ENCODE data around the gene HTATIP2. TPM values are rescaled to one million over a fixed set of nuclear protein-coding genes. Genes with fewer than 3 reads are reported as not detected.

HTATIP2 gene
- total and polyA plus RNA-seq, 9 of the 15 experiments (the other 6 are each of a cell fraction or from before 2014, with no cell fraction given): 48.3 to 90.9 (median 64.4) TPM

DNA sequence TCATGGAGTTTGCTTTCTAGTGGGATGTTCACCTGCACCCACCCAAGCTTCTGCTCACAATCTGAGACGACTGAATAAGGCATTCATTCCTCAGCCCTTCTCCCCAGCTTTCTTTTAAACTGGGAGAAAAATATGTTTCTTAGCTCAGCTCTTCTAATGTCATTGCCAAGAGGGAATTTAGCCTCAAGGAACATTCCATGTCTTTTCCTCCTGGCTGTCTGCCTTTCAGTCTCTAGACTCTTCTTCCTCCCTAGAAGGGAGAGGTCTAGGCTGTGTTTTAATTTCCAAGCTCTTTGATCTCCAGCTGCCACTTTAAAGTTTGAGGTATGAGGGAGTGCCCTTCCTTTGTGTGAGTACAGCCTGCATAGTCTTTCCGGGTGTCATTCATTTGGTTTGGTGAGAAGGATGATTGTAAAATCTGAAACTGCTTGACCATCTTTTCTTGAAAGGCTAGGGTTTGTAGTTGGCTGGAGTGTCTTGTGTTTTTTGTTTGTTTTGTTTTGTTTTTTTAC lies 11.7 kb upstream of the HTATIP2 start:
- Histone ChIP-seq H3K9me3 (replicated peaks; ENCODE audit: control insufficient read depth, insufficient read depth, low read depth, low read length) (no peaks in the 10 kb centered on the region), H2AFZ (ENCODE audit: low read depth, low read length) (no peak overlapping the region), H3K27ac (ENCODE audit: extremely low read depth, low read depth, low read length) (no peak overlapping the region), H3K4me2 (ENCODE audit: insufficient read depth, low read length) (no peak overlapping the region), H3K9ac (ENCODE audit: insufficient read depth in 1 of 2, low read depth in 2 of 2, low read length in 2 of 2) (no peak overlapping the region), H3K27me3 (ENCODE audit: control insufficient read depth in 2 of 2, insufficient read depth in 2 of 2, low read length in 2 of 2) (no peaks in the 10 kb centered on the region), H3K4me1 (replicated peaks in 1 of 2; ENCODE audit: control insufficient read depth in 2 of 2, insufficient read depth in 2 of 2, low read length in 2 of 2) (0 out of 5 replicates have a peak, but pooled peaks cover 0 to 2% of the 10 kb centered on the region in 2 experiments), H3K4me3 (no peak overlapping the region), H3K9me1 (ENCODE audit: control insufficient read depth, insufficient read depth, low read length) (no peaks in the 10 kb centered on the region), H3K36me3 (ENCODE audit: control insufficient read depth, insufficient read depth, low read length) (no peaks in the 10 kb centered on the region), H4K20me1 (replicated peaks; ENCODE audit: control insufficient read depth, insufficient read depth, low read length) (no peaks in the 10 kb centered on the region), H3K79me2 (ENCODE audit: control insufficient read depth, insufficient read depth, low read length) (no peaks in the 10 kb centered on the region)
- intact Hi-C loops (cut with micrococcal nuclease) (no loop called here), in situ Hi-C loops (cut with MboI) (loop anchor here (10.0 kb wide), 1 partner anchor 407 kb away; no protein-coding TSS in a partner anchor)
- ATAC-seq (no peak), FAIRE-seq (no peak), DNase-seq (ENCODE audit: extremely low read depth in 1 of 4, low spot score in 3 of 4) (no peak)
- 13% methylated on average over 2 of the region's 2 CpGs for WGBS (ENCODE audit: insufficient coverage, low coverage, missing lambda C conversion rate)
- TF ChIP-seq HNRNPL (IDR thresholded peaks at IDR 0.05; ENCODE audit: low read depth, low read length) (no peak), STAG1 (CRISPR knock-in tag; IDR thresholded peaks at IDR 0.05; ENCODE audit: borderline replicate concordance) (no peak), CREBBP (IDR thresholded peaks at IDR 0.05; ENCODE audit: low read depth, low read length) (no peak), RFX7 (CRISPR knock-in tag; IDR thresholded peaks at IDR 0.05) (no peak), ZNF263 (CRISPR knock-in tag; IDR thresholded peaks at IDR 0.05; ENCODE audit: borderline replicate concordance) (no peak), PURB (CRISPR knock-in tag; IDR thresholded peaks at IDR 0.05; ENCODE audit: low read depth) (no peak), TCF7 (IDR thresholded peaks at IDR 0.05; ENCODE audit: borderline replicate concordance) (no peak), USF2 (CRISPR knock-in tag; IDR thresholded peaks at IDR 0.05) (no peak), E2F3 (CRISPR knock-in tag; IDR thresholded peaks at IDR 0.05) (no peak), ATF7 (IDR thresholded peaks at IDR 0.05) (no peak), SRSF3 (IDR thresholded peaks at IDR 0.05; ENCODE audit: insufficient read depth, low read length) (no peak), HOMEZ (CRISPR knock-in tag; IDR thresholded peaks at IDR 0.05) (no peak), ZNF316 (IDR thresholded peaks at IDR 0.05) (no peak), PHF20 (IDR thresholded peaks at IDR 0.05; ENCODE audit: partially characterized antibody) (no peak)
- TF ChIP-seq, protein P1, sequence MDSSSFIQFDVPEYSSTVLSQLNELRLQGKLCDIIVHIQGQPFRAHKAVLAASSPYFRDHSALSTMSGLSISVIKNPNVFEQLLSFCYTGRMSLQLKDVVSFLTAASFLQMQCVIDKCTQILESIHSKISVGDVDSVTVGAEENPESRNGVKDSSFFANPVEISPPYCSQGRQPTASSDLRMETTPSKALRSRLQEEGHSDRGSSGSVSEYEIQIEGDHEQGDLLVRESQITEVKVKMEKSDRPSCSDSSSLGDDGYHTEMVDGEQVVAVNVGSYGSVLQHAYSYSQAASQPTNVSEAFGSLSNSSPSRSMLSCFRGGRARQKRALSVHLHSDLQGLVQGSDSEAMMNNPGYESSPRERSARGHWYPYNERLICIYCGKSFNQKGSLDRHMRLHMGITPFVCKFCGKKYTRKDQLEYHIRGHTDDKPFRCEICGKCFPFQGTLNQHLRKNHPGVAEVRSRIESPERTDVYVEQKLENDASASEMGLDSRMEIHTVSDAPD (CRISPR knock-in tag; IDR thresholded peaks at IDR 0.05): no peak
- TF ChIP-seq, protein P2, sequence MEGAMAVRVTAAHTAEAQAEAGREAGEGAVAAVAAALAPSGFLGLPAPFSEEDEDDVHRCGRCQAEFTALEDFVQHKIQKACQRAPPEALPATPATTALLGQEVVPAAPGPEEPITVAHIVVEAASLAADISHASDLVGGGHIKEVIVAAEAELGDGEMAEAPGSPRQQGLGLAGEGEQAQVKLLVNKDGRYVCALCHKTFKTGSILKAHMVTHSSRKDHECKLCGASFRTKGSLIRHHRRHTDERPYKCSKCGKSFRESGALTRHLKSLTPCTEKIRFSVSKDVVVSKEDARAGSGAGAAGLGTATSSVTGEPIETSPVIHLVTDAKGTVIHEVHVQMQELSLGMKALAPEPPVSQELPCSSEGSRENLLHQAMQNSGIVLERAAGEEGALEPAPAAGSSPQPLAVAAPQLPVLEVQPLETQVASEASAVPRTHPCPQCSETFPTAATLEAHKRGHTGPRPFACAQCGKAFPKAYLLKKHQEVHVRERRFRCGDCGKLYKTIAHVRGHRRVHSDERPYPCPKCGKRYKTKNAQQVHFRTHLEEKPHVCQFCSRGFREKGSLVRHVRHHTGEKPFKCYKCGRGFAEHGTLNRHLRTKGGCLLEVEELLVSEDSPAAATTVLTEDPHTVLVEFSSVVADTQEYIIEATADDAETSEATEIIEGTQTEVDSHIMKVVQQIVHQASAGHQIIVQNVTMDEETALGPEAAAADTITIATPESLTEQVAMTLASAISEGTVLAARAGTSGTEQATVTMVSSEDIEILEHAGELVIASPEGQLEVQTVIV (CRISPR knock-in tag; IDR thresholded peaks at IDR 0.05; ENCODE audit: borderline replicate concordance): no peak
- TF ChIP-seq, protein P3, sequence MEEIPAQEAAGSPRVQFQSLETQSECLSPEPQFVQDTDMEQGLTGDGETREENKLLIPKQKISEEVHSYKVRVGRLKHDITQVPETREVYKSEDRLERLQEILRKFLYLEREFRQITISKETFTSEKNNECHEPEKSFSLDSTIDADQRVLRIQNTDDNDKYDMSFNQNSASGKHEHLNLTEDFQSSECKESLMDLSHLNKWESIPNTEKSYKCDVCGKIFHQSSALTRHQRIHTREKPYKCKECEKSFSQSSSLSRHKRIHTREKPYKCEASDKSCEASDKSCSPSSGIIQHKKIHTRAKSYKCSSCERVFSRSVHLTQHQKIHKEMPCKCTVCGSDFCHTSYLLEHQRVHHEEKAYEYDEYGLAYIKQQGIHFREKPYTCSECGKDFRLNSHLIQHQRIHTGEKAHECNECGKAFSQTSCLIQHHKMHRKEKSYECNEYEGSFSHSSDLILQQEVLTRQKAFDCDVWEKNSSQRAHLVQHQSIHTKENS (CRISPR knock-in tag; IDR thresholded peaks at IDR 0.05): no peak
- BruUV-seq (replicated peaks): no TSS peak
- ChIA-PET POLR2A (no interaction called here), CTCF (ENCODE audit: low intra/inter-chr PET ratio) (no interaction called here)

All from K562 (cell line).